GM18907 (cell line): Measurements from ENCODE around the gene KLF11.
"Not testable (repeated sequence)": the region's sequence is repeated elsewhere in the genome, so short reads cannot be mapped to it uniquely, and the experiment has no call there.

ENCODE experiments used
- ATAC-seq: cut with Tn5 transposase; IDR thresholded peaks from one replicate; pipeline ENCODE4 v1.9.1; 2021; ENCODE audit warnings: mild to moderate bottlenecking, moderate library complexity; ENCODE audit not compliant: unreplicated experiment

Gene KLF11

DNA sequence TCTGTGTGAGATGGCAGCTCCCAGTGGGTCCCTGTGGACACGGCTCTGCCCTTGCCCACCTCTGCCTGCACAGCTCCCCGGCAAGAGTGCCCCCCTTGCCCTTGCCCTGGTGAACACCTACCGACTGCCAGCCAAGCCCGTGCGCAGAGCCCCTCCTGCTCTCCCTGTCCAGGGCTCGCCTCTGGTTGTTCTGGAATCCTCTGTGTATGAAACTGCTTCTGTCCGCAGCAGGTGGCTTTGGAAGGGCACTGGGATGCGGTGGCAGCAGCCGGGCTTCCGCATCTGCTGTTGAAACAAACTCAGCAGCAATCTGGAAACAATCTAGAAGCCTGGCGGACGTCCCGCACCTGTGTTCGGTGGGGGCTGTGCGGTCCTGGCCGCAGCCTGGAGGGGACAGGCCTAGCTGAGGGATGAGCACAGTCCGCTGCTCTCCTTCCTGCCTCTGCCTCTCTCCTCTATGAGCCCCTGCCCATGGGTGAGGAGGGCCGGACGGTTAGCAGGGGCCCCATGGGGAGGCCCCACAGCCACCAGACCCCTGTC is 34.0 kb upstream of the KLF11 start:
- ATAC-seq = no peak

DNA sequence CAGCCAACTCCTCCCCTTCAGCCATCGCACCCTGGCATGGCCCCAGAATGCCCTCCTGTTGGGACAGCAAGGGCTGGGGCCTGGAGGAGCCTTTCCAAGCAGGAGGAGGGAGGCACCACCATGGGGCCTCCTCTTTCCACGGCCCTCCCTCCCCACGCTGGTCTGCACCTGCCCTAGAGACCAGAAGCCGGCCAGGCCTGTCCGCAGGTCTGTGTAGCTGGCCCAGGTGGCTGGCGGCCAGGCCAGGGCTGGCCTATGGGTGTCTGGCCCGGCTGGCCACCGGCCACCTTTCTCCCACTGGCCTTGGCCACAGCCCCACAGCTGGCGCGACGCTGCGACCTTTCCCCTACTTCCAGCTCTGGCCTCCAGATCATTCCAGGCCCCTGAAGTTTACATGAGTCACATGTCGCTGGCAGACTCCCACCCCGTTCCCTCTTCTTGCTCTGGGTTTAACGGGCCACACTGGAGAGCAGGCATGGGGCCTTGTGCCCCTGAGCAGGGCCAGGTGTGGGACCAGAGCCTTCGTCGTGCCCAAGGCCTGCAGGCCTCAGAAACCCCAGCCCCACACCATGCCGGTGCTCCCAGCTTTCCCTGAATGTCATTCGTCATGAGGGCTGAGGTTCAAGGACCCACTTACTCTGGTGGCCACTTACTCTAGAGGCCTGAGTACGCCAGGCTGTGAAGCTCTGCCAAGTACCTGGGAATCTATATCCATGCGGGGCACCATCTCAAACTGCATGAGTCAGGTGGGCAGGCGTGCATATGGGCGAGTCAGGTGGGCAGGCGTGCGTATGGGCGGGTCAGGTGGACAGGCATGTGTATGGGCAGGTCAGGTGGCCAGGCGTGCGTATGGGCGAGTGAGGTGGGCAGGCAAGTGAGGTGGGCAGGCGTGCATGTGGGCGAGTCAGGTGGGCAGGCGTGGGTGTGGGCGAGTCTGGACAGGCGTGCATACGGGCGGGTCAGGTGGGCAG is 33.3 kb upstream of the KLF11 start:
- ATAC-seq = no peak

DNA sequence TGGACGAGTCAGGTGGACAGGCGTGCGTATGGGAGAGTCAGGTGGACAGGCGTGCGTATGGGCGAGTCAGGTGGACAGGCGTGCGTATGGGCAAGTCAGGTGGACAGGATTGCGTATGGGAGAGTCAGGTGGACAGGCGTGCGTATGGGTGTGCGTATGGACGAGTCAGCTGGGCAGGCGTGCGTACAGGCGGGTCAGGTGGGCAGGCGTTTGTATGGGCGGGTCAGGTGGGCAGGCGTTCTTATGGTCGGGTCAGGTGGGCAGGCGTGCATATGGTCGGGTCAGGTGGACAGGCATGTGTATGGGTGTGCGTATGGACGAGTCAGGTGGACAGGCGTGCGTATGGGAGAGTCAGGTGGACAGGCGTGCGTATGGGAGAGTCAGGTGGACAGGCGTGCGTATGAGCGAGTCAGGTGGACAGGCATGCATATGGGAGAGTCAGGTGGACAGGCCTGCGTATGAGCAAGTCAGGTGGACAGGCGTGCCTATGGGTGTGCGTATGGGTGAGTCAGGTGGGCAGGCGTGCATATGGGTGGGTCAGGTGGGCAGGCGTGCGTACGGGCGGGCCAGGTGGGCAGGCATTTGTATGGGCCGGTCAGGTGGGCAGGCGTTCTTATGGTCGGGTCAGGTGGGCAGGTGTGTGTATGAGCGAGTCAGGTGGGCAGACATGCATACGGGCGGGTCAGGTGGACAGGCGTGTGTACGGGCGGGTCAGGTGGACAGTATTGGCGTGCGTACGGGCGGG is 32.3 kb upstream of the KLF11 start:
- not testable (repeated sequence) for ATAC-seq

DNA sequence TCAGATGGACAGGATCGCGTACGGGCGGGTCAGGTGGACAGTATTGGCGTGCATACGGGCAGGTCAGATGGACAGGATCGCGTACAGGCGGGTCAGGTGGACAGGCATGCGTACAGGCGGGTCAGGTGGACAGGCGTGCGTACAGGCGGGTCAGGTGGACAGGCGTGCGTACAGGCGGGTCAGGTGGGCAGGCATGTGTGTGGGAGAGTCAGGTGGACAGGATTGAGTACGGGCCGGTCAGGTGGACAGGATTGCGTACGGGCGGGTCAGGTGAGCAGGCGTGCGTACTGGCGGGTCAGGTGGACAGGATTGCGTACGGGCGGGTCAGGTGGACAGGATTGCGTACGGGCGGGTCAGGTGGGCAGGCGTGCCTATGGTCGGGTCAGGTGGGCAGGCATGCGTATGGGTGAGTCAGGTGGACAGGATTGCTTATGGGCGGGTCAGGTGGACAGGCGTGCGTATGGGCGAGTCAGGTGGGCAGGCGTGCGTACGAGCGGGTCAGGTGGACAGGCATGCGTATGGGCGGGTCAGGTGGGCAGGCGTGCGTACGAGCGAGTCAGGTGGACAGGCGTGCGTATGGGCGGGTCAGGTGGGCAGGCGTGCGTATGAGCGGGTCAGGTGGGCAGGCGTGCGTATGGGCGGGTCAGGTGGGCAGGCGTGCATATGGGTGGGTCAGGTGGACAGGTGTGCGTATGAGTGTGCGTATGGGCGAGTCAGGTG is 31.6 kb upstream of the KLF11 start:
- ATAC-seq = not testable (repeated sequence)

DNA sequence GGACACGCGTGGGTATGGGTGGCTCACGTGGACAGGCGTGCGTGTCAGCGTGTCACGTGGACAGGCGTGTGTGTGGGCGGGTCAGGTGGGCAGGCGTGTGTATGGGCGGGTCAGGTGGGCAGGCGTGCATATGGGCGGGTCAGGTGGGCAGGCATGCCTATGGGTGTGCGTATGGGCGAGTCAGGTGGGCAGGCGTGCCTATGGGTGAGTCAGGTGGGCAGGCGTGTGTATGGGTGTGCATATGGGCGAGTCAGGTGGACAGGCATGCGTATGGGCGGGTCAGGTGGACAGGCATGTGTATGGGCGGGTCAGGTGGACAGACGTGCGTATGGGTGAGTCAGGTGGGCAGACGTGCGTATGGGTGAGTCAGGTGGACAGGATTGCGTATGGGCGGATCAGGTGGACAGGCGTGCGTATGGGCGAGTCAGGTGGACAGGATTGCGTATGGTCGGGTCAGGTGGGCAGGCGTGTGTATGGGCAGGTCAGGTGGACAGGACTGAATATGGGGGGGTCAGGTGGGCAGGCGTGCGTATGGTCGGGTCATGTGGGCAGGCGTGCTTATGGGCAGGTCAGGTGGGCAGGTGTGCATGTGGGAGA is 30.9 kb upstream of the KLF11 start:
- ATAC-seq = not testable (repeated sequence)

DNA sequence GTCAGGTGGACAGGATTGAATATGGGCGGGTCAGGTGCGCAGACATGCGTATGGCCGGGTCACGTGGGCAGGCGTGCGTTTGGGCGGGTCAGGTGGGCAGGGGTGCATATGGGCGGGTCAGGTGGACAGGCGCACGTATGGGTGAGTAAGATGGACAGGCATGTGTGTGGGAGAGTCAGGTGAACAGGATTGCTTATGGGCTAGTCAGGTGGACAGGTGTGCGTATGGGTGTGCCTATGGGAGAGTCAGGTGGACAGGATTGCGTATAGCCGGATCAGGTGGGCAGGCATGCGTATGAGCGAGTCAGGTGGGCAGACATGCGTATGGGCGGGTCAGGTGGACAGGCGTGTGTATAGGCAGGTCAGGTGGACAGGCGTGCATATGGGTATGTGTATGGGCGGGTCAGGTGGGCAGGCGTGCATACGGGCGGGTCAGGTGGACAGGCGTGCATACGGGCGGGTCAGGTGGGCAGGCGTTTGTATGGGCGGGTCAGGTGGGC is 30.3 kb upstream of the KLF11 start:
- ATAC-seq = no peak

DNA sequence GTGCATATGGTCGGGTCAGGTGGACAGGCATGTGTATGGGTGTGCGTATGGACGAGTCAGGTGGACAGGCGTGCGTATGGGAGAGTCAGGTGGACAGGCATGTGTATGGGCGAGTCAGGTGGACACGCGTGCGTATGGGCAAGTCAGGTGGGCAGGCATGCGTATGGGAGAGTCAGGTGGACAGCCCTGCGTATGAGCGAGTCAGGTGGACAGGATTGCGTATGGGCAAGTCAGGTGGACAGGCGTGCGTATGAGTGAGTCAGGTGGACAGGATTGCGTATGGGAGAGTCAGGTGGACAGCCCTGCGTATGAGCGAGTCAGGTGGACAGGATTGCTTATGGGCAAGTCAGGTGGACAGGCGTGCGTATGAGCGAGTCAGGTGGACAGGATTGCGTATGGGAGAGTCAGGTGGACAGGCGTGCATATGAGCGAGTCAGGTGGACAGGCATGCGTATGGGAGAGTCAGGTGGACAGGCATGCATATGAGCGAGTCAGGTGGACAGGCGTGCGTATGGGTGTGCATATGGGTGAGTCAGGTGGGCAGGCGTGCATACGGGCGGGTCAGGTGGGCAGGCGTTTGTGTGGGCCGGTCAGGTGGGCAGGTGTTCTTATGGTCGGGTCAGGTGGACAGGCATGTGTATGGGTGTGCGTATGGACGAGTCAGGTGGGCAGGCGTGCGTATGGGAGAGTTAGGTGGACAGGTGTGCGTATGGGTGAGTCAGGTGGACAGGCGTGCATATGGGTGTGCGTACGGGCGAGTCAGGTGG is 29.5 kb upstream of the KLF11 start:
- not testable (repeated sequence) for ATAC-seq

DNA sequence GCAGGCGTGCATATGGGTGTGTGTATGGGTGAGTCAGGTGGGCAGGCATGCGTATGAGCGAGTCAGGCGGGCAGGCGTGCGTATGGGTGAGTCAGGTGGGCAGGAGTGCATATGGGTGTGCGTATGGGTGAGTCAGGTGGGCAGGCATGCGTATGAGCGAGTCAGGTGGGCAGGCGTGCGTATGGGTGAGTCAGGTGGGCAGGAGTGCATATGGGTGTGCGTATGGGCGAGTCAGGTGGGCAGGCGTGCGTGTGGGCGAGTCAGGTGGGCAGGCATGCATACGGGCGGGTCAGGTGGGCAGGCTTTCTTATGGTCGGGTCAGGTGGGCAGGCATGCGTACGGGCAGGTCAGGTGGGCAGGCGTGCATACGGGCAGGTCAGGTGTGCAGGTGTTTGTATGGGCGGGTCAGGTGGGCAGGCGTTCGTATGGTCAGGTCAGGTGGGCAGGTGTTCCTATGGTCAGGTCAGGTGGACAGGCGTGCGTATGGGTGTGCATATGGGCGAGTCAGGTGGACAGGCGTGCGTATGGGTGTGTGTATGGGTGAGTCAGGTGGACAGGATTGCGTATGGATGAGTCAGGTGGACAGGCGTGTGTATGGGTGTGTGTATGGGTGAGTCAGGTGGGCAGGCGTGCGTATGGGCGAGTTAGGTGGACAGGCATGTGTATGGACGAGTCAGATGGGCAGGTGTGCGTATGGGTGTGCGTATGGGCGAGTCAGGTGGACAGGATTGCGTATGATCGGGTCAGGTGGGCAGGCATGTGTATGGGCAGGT is 28.7 kb upstream of the KLF11 start:
- no peak for ATAC-seq

DNA sequence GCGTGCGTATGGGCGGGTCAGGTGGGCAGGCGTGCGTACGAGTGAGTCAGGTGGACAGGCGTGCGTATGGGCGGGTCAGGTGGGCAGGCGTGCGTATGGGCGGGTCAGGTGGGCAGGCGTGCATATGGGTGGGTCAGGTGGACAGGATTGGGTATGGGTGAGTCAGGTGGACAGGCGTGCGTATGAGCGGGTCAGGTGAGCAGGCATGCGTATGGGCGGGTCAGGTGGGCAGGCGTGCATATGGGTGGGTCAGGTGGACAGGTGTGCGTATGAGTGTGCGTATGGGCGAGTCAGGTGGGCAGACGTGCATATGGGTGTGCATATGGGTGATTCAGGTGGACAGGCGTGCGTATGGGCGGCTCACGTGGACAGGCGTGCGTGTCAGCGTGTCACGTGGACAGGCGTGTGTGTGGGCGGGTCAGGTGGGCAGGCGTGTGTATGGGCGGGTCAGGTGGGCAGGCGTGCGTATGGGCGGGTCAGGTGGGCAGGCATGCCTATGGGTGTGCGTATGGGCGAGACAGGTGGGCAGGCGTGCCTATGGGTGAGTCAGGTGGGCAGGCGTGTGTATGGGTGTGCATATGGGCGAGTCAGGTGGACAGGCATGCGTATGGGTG is 27.9 kb upstream of the KLF11 start:
- not testable (repeated sequence) for ATAC-seq

DNA sequence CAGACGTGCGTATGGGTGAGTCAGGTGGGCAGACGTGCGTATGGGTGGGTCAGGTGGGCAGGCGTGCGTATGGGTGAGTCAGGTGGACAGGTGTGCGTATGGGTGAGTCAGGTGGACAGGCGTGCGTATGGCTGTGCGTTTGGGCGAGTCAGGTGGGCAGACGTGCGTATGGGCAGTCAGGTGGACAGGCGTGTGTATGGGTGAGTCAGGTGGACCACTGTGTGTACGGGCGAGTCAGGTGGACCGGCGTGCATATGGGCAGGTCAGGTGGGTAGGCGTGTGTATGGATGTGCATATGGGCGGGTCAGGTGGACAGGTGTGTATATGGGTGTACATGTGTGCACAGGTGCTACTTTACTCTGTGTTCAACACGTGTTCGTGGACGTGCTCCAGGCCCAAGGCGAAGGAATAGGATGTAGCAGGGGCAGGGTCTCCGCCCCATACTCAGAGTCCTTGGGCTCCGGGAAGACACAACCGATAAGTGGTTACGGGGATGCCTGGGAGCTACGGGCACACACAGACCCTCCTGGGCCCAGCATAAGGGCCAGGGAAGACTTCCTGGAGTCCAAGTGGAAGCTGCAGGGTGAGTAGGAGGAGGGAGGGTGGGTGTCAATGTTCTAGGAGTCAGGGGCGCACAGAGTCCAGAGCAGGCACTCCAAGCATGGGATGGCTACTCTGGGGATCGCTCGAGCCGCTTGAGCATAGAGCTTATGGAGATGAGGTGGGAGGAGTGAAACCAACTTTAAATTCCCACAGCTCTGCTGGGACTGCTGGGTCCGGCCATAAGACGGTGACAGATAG is 27.1 kb upstream of the KLF11 start:
- ATAC-seq = no peak

DNA sequence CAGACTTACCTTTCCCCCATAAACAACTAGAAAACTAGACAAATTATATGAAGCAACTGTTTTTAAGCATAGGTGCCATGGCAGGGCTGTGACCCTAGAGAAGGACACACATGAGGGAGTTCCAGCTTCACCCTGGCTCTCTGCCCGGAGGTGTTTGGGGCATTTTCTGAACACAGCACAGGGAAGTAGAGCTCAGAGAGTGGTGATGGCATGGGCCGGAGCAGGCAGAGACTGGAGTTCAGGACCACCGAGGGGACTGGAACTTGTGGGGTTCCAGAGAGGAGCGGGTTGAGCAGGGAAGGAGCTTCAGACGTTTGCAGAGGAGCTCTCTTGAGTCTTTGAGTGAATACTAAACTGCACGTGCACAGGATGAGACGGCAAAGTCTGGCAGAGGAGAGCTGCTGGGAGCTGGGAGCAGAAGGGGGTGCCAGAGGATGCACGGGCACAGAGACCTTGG is 26.5 kb upstream of the KLF11 start:
- ATAC-seq = no peak

DNA sequence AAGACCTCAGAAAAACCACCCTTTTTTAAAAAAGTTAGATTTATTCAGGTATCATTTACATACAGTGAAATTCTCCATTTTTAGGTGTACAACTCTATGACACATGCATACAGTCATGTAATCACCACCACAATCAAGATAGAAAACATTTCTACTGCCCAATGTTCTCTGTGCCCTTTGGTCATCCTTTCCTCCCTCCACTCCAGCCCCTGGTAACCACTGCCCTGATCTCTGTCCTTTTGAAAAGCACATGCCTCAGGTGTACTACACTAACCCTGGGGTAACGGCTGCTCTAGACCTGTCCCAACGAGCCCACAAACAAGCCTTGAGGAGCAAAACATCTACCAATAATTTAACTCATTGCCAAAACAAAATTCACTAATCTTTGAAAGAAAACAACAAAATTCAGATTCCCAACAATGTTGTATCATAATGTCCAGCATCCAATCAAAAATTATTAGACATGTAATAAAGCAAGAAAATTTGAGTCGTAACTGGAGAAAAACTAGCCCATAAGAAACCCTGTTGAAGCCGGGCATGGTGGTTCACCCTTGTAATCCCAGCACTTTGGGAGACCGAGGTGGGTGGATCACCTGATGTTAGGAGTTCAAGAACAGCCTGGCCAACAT is 25.9 kb upstream of the KLF11 start:
- no peak for ATAC-seq

DNA sequence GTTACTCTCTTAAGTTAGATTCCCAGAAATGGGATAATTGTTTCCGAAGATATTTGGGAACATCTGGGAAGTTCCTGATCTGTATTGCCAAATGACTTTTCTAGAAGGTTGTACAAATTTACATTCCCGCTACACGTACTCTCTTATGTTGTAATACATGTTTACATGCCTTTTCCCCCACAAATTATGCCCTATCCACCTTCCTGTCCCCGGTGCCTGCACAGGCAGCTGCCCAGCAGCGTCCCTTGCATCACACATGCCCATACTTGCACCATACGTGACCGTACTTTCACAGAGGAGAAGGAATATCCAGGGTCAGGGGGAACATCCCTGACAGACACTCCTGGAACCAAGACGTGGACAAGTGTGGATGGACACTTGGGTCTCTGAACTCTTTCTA is 24.2 kb upstream of the KLF11 start:
- no peak for ATAC-seq

DNA sequence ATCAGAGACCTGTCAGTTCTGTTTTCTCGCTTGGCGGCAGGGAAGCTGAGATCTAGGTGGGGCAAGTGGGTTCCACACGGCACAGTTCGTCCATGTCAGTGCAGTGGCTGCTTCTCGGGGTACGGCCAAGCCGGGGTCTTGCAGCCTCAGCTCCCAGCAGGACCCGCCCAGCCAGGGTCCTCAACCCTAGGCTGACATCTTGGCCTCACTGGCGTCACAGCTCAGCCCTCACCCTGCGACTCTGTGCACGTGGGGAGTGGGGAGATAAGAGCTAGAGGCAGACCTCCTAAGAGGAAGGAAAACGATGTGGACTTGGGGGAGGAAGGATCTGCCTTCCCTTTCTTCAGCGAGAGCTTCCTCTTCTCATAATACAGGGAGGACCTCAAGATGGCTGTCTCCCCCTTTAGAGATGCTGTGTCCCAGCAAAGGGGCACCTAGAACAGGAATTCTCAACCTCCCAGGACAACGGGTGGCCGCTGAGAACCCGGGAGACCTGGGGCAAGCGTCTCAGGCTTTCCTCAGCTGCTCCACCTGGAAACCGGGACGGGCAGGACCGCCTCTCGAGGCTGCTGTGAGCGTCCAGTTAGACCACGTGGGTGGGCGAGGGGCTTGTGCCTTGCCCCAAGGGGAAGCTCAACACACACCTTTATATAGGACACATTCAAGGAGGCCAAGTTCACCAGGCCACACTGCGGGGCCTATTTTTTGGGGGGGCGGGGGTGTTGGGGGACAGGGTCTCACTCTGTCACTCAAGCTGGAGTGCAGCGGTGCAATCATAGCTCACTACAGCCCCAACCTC is 23.5 kb upstream of the KLF11 start:
- ATAC-seq = no peak

DNA sequence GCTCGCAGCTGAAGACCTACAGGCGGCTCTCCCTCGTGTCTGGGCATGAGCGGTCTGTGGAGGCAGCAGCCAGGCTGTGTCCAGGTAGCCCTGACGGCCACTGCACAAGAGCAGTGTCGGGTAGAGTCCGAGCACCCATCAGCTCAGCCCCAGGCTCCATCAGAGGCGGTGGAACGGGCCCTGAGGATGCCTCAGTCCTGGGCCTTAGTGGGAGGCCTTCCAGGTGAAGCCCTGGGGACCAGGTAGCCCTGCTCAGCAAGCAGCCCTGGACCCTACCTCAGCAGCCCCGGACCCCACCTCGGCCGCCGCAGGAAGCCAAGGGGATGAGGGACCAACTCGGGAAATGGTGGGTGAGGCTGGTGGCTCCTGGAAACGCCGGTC is 21.3 kb upstream of the KLF11 start:
- ATAC-seq = no peak

DNA sequence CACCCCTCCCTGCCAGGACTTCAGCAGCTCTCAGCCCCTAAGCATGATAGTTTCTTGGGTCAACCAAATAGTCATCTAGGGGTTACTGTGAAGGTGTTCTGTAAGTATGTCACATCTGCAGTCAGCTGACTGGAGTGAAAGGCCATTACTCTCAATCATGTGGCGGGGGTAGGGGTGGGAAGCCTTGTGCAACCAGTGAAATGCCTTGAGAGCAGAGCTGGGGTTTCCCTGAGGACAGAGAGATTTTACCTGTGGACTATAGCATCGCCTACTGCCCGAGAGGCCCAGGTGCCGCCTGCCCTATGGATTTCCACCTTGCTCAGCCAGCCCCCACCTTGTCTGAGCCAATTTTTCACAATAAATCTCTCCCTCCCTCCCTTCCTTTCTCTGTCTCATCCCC is 20.9 kb upstream of the KLF11 start:
- no peak for ATAC-seq
